GM12892 (cell line): Measurements from ENCODE around the gene CCR2.

ENCODE experiments used
- POLR2A ChIP-seq: IDR thresholded peaks from 2 replicates; pipeline ENCODE4 v1.6.1; 2011; ENCODE audit warnings: low read depth, low read length, control low read depth
- POLR2AphosphoS5 ChIP-seq: IDR thresholded peaks from 2 replicates; pipeline ENCODE4 v1.6.1; 2011; ENCODE audit warnings: low read depth, low read length, control low read depth
- TAF1 ChIP-seq: IDR thresholded peaks from 2 replicates; pipeline ENCODE4 v1.6.1; 2011; ENCODE audit warnings: low read depth, mild to moderate bottlenecking, control low read depth, low read length, borderline replicate concordance

GRCh38 chr3:46361408-46362283 lies 7.7 kb downstream of the CCR2 start:
- TF ChIP-seq POLR2A, result no peak
- TF ChIP-seq TAF1, result no peak
- no peak for TF ChIP-seq POLR2AphosphoS5
